ENCODE results near the gene USF3. TPM values are rescaled to one million over a fixed set of nuclear protein-coding genes. Genes with fewer than 3 reads are reported as not detected.

USF3 gene
- total RNA-seq, 2 experiments from 2014 or later = 11.7 to 18.1 TPM

DNA sequence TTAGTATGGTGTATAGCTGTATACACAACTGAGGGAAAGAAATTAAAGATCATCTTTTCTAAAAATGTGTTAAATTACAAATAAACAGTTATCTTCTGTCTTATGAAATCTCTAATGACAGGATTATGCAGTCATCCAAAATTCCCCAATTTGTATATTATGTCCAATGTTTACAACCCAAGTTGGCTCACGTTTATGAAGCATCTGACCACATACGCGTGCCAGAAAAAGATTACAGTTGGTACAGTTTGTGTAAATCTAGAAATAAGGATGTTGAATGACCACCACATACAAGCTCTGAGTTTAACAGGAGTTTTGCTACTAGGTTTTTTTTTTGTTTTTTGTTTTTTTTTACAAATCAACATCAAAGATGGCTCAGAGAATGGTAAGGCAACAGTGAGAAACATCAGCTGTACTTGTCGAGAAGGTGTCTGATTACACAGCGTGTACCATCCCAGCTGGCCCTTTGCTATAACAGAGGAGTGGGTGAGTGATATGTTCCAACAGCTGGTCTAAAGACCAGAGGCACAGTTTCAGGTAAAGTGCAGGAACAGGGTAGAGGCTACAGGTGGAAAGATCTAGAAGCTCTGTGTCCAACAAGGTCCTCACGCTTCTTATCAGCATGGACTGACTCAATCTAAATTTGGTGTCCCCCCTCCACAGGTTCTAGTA, 47.1 kb downstream of the USF3 start:
- Histone ChIP-seq H2AFZ (ENCODE audit: low read length) (no peak overlapping the region), H3K27ac (ENCODE audit: low read depth, low read length, poor library complexity, severe bottlenecking) (no peak overlapping the region), H3K4me2 (ENCODE audit: low read length) (no peak overlapping the region), H3K4me1 (ENCODE audit: insufficient read depth, low read length, poor library complexity, severe bottlenecking) (no peaks in the 10 kb centered on the region), H3K79me2 (ENCODE audit: insufficient read depth, low read depth, low read length) (no peaks in the 10 kb centered on the region), H3K9me2 (ENCODE audit: insufficient read depth, low read length) (no peaks in the 10 kb centered on the region), H3K9me3 (ENCODE audit: low read length) (peaks cover 17% of the 10 kb centered on the region), H3K36me3 (ENCODE audit: insufficient read depth, low read length) (no peaks in the 10 kb centered on the region), H3K4me3 (ENCODE audit: low read depth, low read length, poor library complexity, severe bottlenecking) (no peak overlapping the region), H4K20me1 (ENCODE audit: insufficient read depth, low read length) (no peaks in the 10 kb centered on the region)
- no peak for DNase-seq (ENCODE audit: low spot score)
- intact Hi-C loops (cut with micrococcal nuclease; ENCODE audit: unreplicated experiment) = no loop called here
- CTCF ChIA-PET (ENCODE audit: unreplicated experiment) = no interaction called here
- TF ChIP-seq, protein P1, sequence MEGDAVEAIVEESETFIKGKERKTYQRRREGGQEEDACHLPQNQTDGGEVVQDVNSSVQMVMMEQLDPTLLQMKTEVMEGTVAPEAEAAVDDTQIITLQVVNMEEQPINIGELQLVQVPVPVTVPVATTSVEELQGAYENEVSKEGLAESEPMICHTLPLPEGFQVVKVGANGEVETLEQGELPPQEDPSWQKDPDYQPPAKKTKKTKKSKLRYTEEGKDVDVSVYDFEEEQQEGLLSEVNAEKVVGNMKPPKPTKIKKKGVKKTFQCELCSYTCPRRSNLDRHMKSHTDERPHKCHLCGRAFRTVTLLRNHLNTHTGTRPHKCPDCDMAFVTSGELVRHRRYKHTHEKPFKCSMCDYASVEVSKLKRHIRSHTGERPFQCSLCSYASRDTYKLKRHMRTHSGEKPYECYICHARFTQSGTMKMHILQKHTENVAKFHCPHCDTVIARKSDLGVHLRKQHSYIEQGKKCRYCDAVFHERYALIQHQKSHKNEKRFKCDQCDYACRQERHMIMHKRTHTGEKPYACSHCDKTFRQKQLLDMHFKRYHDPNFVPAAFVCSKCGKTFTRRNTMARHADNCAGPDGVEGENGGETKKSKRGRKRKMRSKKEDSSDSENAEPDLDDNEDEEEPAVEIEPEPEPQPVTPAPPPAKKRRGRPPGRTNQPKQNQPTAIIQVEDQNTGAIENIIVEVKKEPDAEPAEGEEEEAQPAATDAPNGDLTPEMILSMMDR (conservative IDR thresholded peaks at IDR 0.05; ENCODE audit: low read length) = no peak
- no peak for TF ChIP-seq EZH2phosphoT487 (IDR thresholded peaks at IDR 0.05; ENCODE audit: borderline replicate concordance, low read depth, low read length)
- POLR2A ChIA-PET = interaction anchor here (0.6 kb wide), 1 partner anchor 12 kb away, joined by 4 read pairs; no protein-coding TSS in a partner anchor
- BruUV-seq (replicated peaks) = no TSS peak

DNA sequence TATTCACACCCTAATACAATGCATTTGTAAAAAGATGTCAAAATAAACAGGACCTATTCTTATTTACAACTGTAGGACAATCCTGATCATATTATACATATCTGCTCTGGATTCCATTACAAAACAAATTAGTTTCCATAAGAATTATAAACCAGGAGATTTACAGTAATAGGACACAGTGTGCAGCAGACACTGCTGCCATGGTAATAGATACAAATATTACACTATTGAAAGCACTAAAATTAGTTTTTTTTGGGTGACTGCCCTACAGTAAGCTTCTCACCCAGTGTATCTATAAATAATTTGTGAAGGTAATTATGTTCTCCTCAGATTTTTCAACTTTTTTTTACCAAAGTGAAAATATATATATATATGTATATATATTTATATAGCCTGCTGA, 47.9 kb downstream of the USF3 start:
- no peaks in the 10 kb centered on the region for H4K20me1 ChIP-seq (ENCODE audit: insufficient read depth, low read length)
- H3K9me3 ChIP-seq (ENCODE audit: low read length) = peaks cover 23% of the 10 kb centered on the region
- ChIA-PET POLR2A (no interaction called here), CTCF (ENCODE audit: unreplicated experiment) (no interaction called here)
- H3K27ac ChIP-seq (ENCODE audit: low read depth, low read length, poor library complexity, severe bottlenecking) = no peak overlapping the region
- BruUV-seq (replicated peaks) = no TSS peak
- intact Hi-C loops (cut with micrococcal nuclease; ENCODE audit: unreplicated experiment) = no loop called here
- H3K4me3 ChIP-seq (ENCODE audit: low read depth, low read length, poor library complexity, severe bottlenecking) = no peak overlapping the region
- no peak for DNase-seq (ENCODE audit: low spot score)
- H3K9me2 ChIP-seq (ENCODE audit: insufficient read depth, low read length) = no peaks in the 10 kb centered on the region
- H3K4me1 ChIP-seq (ENCODE audit: insufficient read depth, low read length, poor library complexity, severe bottlenecking) = no peaks in the 10 kb centered on the region
- TF ChIP-seq, protein P1 (conservative IDR thresholded peaks at IDR 0.05; ENCODE audit: low read length) = no peak
- TF ChIP-seq EZH2phosphoT487 (IDR thresholded peaks at IDR 0.05; ENCODE audit: borderline replicate concordance, low read depth, low read length) = no peak
- no peak overlapping the region for H3K4me2 ChIP-seq (ENCODE audit: low read length)
- H2AFZ ChIP-seq (ENCODE audit: low read length) = no peak overlapping the region
- no peaks in the 10 kb centered on the region for H3K79me2 ChIP-seq (ENCODE audit: insufficient read depth, low read depth, low read length)
- no peaks in the 10 kb centered on the region for H3K36me3 ChIP-seq (ENCODE audit: insufficient read depth, low read length)

DNA sequence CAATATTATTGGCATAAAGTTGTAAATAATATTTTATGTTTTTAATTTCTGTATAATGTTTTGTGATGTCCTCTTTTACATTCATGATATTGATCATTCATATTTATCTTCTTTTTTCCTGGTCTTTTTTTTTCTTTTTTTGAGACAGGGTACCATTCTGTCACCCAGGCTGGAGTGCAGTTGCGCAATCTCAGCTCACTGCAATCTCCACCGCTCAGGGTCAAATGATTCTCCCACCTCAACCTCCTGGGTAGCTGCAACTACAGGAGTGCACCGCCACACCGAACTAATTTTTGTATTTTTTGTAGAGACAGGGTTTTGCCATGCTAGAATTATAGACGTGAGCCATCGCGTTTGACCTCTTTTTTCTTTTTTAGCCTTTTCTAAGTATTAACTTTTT, 52.9 kb downstream of the USF3 start:
- Histone ChIP-seq H3K4me2 (ENCODE audit: low read length) (no peak overlapping the region), H3K9me3 (ENCODE audit: low read length) (peaks cover 25% of the 10 kb centered on the region), H3K9me2 (ENCODE audit: insufficient read depth, low read length) (no peaks in the 10 kb centered on the region), H4K20me1 (ENCODE audit: insufficient read depth, low read length) (no peaks in the 10 kb centered on the region), H3K27ac (ENCODE audit: low read depth, low read length, poor library complexity, severe bottlenecking) (no peak overlapping the region), H3K79me2 (ENCODE audit: insufficient read depth, low read depth, low read length) (no peaks in the 10 kb centered on the region), H3K4me3 (ENCODE audit: low read depth, low read length, poor library complexity, severe bottlenecking) (no peak overlapping the region), H3K4me1 (ENCODE audit: insufficient read depth, low read length, poor library complexity, severe bottlenecking) (no peaks in the 10 kb centered on the region), H3K36me3 (ENCODE audit: insufficient read depth, low read length) (no peaks in the 10 kb centered on the region), H2AFZ (ENCODE audit: low read length) (no peak overlapping the region)
- no peak for DNase-seq (ENCODE audit: low spot score)
- no TSS peak for BruUV-seq (replicated peaks)
- TF ChIP-seq, protein P1 (conservative IDR thresholded peaks at IDR 0.05; ENCODE audit: low read length) = no peak
- TF ChIP-seq EZH2phosphoT487 (IDR thresholded peaks at IDR 0.05; ENCODE audit: borderline replicate concordance, low read depth, low read length) = no peak
- ChIA-PET CTCF (ENCODE audit: unreplicated experiment) (interaction anchor here (0.6 kb wide), 1 partner anchor 97 kb away, joined by 3 read pairs; no protein-coding TSS in a partner anchor), POLR2A (interaction anchor here (1.3 kb wide), 1 partner anchor 25 kb away, joined by 5 read pairs; no protein-coding TSS in a partner anchor)
- intact Hi-C loops (cut with micrococcal nuclease; ENCODE audit: unreplicated experiment) = no loop called here

All from OCI-LY7 (cell line).